Right ventricle myocardium superior (tissue), 1 donor: ENCODE results near the gene RBL2. TPM values are rescaled to one million over a fixed set of nuclear protein-coding genes. Genes with fewer than 3 reads are reported as not detected.
"Not testable (repeated sequence)": the region's sequence is repeated elsewhere in the genome, so short reads cannot be mapped to it uniquely, and the experiment has no call there.

Experiments
- ATAC-seq: fragments of 200-7000 bp; cut with Tn5 transposase; one replicate; pipeline ENCODE4 v1.9.1; 2020; ENCODE audit warnings: mild to moderate bottlenecking; ENCODE audit not compliant: poor library complexity
- DNase-seq: peaks from one replicate; pipeline ENCODE4 v3.0.0-alpha.2; 2020
- intact Hi-C: fragments of 100-400 bp; cut with DNase I; formaldehyde crosslinking; loops from one replicate; pipeline ENCODE4 v1.11.2; 2022
- total RNA-seq: library from RNA; stranded (reverse); fragmentation: NEBNext Ultra II Directional; extraction: Animal tissue kit (Norgen Biotek cat#: 25700); gene quantifications from one replicate; pipeline ENCODE4 v1.2.1, GENCODE V29; 2021
- donor health status: DM: no; HTN: yes; CAD: no; lungs with severe emphysema.

RBL2 gene
- total RNA-seq, 1 donor from 2014 or later = 33.1 TPM

GRCh38 chr16:53502331-53503269 is 68.3 kb downstream of the RBL2 start, which contains the start of gene AKTIP:
Gene AKTIP (minus strand): TSS chr16:53503209. CDS start chr16:53500259, 2,950 bp downstream.
- intact Hi-C loops = no loop called here
- peak; percentile 67 for DNase-seq

GRCh38 chr16:53503270-53503923 is 69.1 kb downstream of the RBL2 start:
- peak; percentile 91 for ATAC-seq
- intact Hi-C loops = no loop called here
- peak; percentile 100 for DNase-seq

More at GRCh38 chr16:53502331-53503269, 68.3 kb downstream of the RBL2 start, which contains the start of gene AKTIP:
- peak; percentile 48 for ATAC-seq

GRCh38 chr16:53503991-53504663 is 69.9 kb downstream of the RBL2 start:
- ATAC-seq (peak; percentile 7), DNase-seq (peak; percentile 74)
- intact Hi-C loops = no loop called here

- no peak for DNase-seq
- ATAC-seq = no peak
- intact Hi-C loops = no loop called here
Observed at GRCh38 chr16:53504665-53505064, 70.4 kb downstream of the RBL2 start.

GRCh38 chr16:53506254-53506653 is 72.0 kb downstream of the RBL2 start:
- no peak for DNase-seq
- ATAC-seq = no peak
- intact Hi-C loops = no loop called here

GRCh38 chr16:53507464-53508179 is 73.4 kb downstream of the RBL2 start:
- ATAC-seq (no peak), DNase-seq (no peak)
- intact Hi-C loops = no loop called here

GRCh38 chr16:53509906-53510703 is 75.8 kb downstream of the RBL2 start:
- intact Hi-C loops = no loop called here
- DNase-seq = peak; percentile 75
- peak; percentile 85 for ATAC-seq

- ATAC-seq = no peak
- intact Hi-C loops = no loop called here
Observed at GRCh38 chr16:53510704-53511070, 76.4 kb downstream of the RBL2 start.

GRCh38 chr16:53511084-53511402 is 76.8 kb downstream of the RBL2 start:
- ATAC-seq = peak; percentile 5
- DNase-seq = no peak
- intact Hi-C loops = no loop called here

More at GRCh38 chr16:53510704-53511070, 76.4 kb downstream of the RBL2 start:
- DNase-seq = no peak

GRCh38 chr16:53511403-53512280 is 77.4 kb downstream of the RBL2 start:
- peak; percentile 40 for ATAC-seq
- no peak for DNase-seq
- intact Hi-C loops = no loop called here

GRCh38 chr16:53512795-53513194 is 78.5 kb downstream of the RBL2 start:
- intact Hi-C loops, DNase-seq, ATAC-seq: not testable (repeated sequence)

- intact Hi-C loops = no loop called here
- DNase-seq = no peak
- no peak for ATAC-seq
Observed at GRCh38 chr16:53515259-53515658, 81.0 kb downstream of the RBL2 start.

- intact Hi-C loops = no loop called here
- DNase-seq (no peak), ATAC-seq (no peak)
Observed at GRCh38 chr16:53515811-53516210, 81.5 kb downstream of the RBL2 start.

- DNase-seq = no peak
- intact Hi-C loops = no loop called here
- no peak for ATAC-seq
Observed at GRCh38 chr16:53517851-53518250, 83.6 kb downstream of the RBL2 start.

- intact Hi-C loops = no loop called here
- ATAC-seq (peak; percentile 46), DNase-seq (no peak)
Observed at GRCh38 chr16:53518550-53519416, 84.5 kb downstream of the RBL2 start.

- intact Hi-C loops = no loop called here
- no peak for DNase-seq
- ATAC-seq = no peak
Observed at GRCh38 chr16:53519417-53520091, 85.3 kb downstream of the RBL2 start.
